RWPE1 (cell line): ENCODE results near the gene KXD1.
A peak's percentile ranks its signal among the peaks of the same experiment; 100 is the strongest.

ENCODE experiments used
- CTCF ChIA-PET: fragments of 350-600 bp; sonication (Branson Sonifier 250); formaldehyde crosslinking; extraction: SDS; loops from one replicate; lab custom pipeline; 2021; lab: Yijun Ruan, JAX
- POLR2A ChIA-PET: fragments of 400-600 bp; formaldehyde crosslinking; extraction: SDS; loops from one replicate; lab custom pipeline; 2020; ENCODE audit warnings: antibody characterized with exemption; ENCODE audit not compliant: low non-redundant PET; lab: Yijun Ruan, JAX
- DNase-seq: peaks from one replicate; pipeline ENCODE4 v3.0.0; 2012; ENCODE audit warnings: low spot score
- H3K27ac ChIP-seq: fragments of 450-650 bp; 2 replicates; pipeline ENCODE4 v1.5.1; 2017
- CTCF ChIP-seq: fragments of 450-650 bp; conservative IDR thresholded peaks from 2 replicates; pipeline ENCODE4 v1.5.1; 2017; ENCODE audit warnings: low read depth, mild to moderate bottlenecking

Gene KXD1

GRCh38 chr19:18603958-18604819, 46.5 kb downstream of the KXD1 start:
- POLR2A ChIA-PET: no interaction called here
- TF ChIP-seq CTCF: no peak
- DNase-seq: no peak
- CTCF ChIA-PET: interaction anchor here (1.9 kb wide), 1 partner anchor 10 kb away, joined by 10 read pairs; no protein-coding TSS in a partner anchor
- peak overlapping the region; percentile 17; the same call in 1 of the 2 replicates for H3K27ac ChIP-seq

GRCh38 chr19:18604820-18605159, 47.1 kb downstream of the KXD1 start:
- no peak for DNase-seq
- no peak for TF ChIP-seq CTCF
- POLR2A ChIA-PET: no interaction called here
- CTCF ChIA-PET: interaction anchor here (1.9 kb wide), 1 partner anchor 10 kb away, joined by 10 read pairs; no protein-coding TSS in a partner anchor
- H3K27ac ChIP-seq: peak overlapping the region; percentile 17; the same call in 1 of the 2 replicates

- CTCF ChIA-PET: no interaction called here
- POLR2A ChIA-PET: no interaction called here
- no peak for DNase-seq
- peak overlapping the region; percentile 17; the same call in 1 of the 2 replicates for H3K27ac ChIP-seq
- TF ChIP-seq CTCF: no peak
Measured at GRCh38 chr19:18605196-18605545, 47.5 kb downstream of the KXD1 start.

GRCh38 chr19:18605546-18606280, 48.0 kb downstream of the KXD1 start:
- DNase-seq: no peak
- POLR2A ChIA-PET: no interaction called here
- no peak for TF ChIP-seq CTCF
- CTCF ChIA-PET: no interaction called here
- no peak overlapping the region for H3K27ac ChIP-seq

GRCh38 chr19:18606281-18607225, 48.9 kb downstream of the KXD1 start, which contains the start of gene CRLF1:
CRLF1 (minus strand) TSS chr19:18606799; CDS start chr19:18606656, 143 bp downstream.
- H3K27ac ChIP-seq: peak within 1 kb of the TSS; percentile 10; the same call in 1 of the 2 replicates
- TF ChIP-seq CTCF: no peak
- no peak for DNase-seq
- ChIA-PET POLR2A (no interaction called here), CTCF (interaction anchor here (1.0 kb wide), 3 partner anchors 25 to 241 kb away, joined by 3 to 5 read pairs (median 4); no protein-coding TSS in a partner anchor)
